Esophagus squamous epithelium (tissue), 5 donors: ENCODE results near the gene CUBN. TPM values are rescaled to one million over a fixed set of nuclear protein-coding genes. Genes with fewer than 3 reads are reported as not detected.

Experiments
- DNase-seq: peaks from one replicate; lab custom pipeline; 2025; lab: John Stamatoyannopoulos, UW
- H3K27ac ChIP-seq, 4 donors: fragments of 200-600 bp; sonication (generic); one replicate each; pipeline ENCODE4 v1.5.1; 2016 to 2019; ENCODE audit warnings: mild to moderate bottlenecking in 1 of 4
- H3K27me3 ChIP-seq, 4 donors: fragments of 200-600 bp; sonication (generic); 1 replicate in 3 of 4; 2 replicates in 1 of 4; pipeline versions ENCODE4 v1.5.1 to v1.6.0; 2017 to 2021; ENCODE audit warnings: antibody characterized with exemption in 1 of 4
- H3K36me3 ChIP-seq, 3 donors: fragments of 200-600 bp; sonication (generic); one replicate each; pipeline ENCODE4 v1.5.1; 2016 to 2019
- H3K4me1 ChIP-seq, 3 donors: fragments of 200-600 bp; sonication (generic); one replicate each; pipeline ENCODE4 v1.5.1; 2017 to 2019
- H3K4me3 ChIP-seq, 4 donors: fragments of 200-600 bp; sonication (generic); 1 replicate in 3 of 4; 2 replicates in 1 of 4; pipeline ENCODE4 v1.5.1; 2016 to 2019; ENCODE audit warnings: mild to moderate bottlenecking in 2 of 4, moderate library complexity in 1 of 4
- H3K9me3 ChIP-seq, 3 donors: fragments of 200-600 bp; sonication (generic); one replicate each; pipeline ENCODE4 v1.5.1; 2016 to 2019
- POLR2A ChIP-seq, 4 donors: fragments of 450-650 bp; IDR thresholded peaks; one replicate each; pipeline ENCODE4 v1.6.1; 2017; ENCODE audit warnings: antibody characterized with exemption in 4 of 4, mild to moderate bottlenecking in 4 of 4, moderate library complexity in 3 of 4
- WGBS, 2 donors: methylation state at CpG; one replicate each; pipeline ENCODE4 v1.1.5; 2018; 5-methylcytosine and 5-hydroxymethylcytosine counted together
- intact Hi-C: fragments of 100-400 bp; cut with DNase I; formaldehyde crosslinking; loops from one replicate; pipeline ENCODE4 v1.15.0; 2022
- total RNA-seq, 4 donors: library from RNA; depleted of rRNA; stranded (reverse); fragments of >200 nt; gene quantifications; one replicate each; pipeline ENCODE4 v1.1.0, GENCODE V29; 2016
- TF ChIP-seq, protein P1 (sequence below), 6 experiments: fragments of 450-650 bp in 4 of 6; fragments of 200-600 bp in 2 of 6; sonication (generic) in 2 of 6; IDR thresholded peaks; one replicate each; pipeline ENCODE4 v1.5.1; 2016 to 2019; ENCODE audit warnings: antibody characterized with exemption in 6 of 6, mild to moderate bottlenecking in 4 of 6, moderate library complexity in 4 of 6
- donor health status: DM: yes; HTN: yes; CAD: no.

Gene CUBN
- total RNA-seq, 4 donors from 2014 or later = 0.15 to 0.83 (median 0.51) TPM

- H3K27me3 ChIP-seq = no peaks in the 10 kb centered on the region
- H3K36me3 ChIP-seq = no peaks in the 10 kb centered on the region
- H3K4me3 ChIP-seq = no peak overlapping the region
- no peak for DNase-seq
- TF ChIP-seq POLR2A (IDR thresholded peaks at IDR 0.05) = no peak
- TF ChIP-seq, protein P1, sequence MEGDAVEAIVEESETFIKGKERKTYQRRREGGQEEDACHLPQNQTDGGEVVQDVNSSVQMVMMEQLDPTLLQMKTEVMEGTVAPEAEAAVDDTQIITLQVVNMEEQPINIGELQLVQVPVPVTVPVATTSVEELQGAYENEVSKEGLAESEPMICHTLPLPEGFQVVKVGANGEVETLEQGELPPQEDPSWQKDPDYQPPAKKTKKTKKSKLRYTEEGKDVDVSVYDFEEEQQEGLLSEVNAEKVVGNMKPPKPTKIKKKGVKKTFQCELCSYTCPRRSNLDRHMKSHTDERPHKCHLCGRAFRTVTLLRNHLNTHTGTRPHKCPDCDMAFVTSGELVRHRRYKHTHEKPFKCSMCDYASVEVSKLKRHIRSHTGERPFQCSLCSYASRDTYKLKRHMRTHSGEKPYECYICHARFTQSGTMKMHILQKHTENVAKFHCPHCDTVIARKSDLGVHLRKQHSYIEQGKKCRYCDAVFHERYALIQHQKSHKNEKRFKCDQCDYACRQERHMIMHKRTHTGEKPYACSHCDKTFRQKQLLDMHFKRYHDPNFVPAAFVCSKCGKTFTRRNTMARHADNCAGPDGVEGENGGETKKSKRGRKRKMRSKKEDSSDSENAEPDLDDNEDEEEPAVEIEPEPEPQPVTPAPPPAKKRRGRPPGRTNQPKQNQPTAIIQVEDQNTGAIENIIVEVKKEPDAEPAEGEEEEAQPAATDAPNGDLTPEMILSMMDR (IDR thresholded peaks at IDR 0.05) = no peak
- intact Hi-C loops = no loop called here
- H3K4me1 ChIP-seq = peaks cover 0 to 7% (median 0%) of the 10 kb centered on the region in 3 donors
- 60 to 68% methylated on average over 2 of the region's 2 CpGs for WGBS, 2 donors
- no peaks in the 10 kb centered on the region for H3K9me3 ChIP-seq
- H3K27ac ChIP-seq = no peak overlapping the region
These were observed 172.6 kb downstream of the CUBN start for GRCh38 chr10:16957038-16957437.

GRCh38 chr10:16954280-16955030 is 175.2 kb downstream of the CUBN start:
- DNase-seq = no peak
- H3K36me3 ChIP-seq = no peaks in the 10 kb centered on the region
- intact Hi-C loops = no loop called here
- no peaks in the 10 kb centered on the region for H3K9me3 ChIP-seq
- H3K4me1 ChIP-seq = peaks cover 0 to 22% (median 0%) of the 10 kb centered on the region in 3 donors
- H3K27ac ChIP-seq = no peak overlapping the region
- no peak overlapping the region for H3K4me3 ChIP-seq
- H3K27me3 ChIP-seq = no peaks in the 10 kb centered on the region
- TF ChIP-seq POLR2A (IDR thresholded peaks at IDR 0.05) = no peak
- TF ChIP-seq, protein P1 (IDR thresholded peaks at IDR 0.05) = no peak
- 81 to 89% methylated on average over 13 of the region's 13 CpGs for WGBS, 2 donors

DNA sequence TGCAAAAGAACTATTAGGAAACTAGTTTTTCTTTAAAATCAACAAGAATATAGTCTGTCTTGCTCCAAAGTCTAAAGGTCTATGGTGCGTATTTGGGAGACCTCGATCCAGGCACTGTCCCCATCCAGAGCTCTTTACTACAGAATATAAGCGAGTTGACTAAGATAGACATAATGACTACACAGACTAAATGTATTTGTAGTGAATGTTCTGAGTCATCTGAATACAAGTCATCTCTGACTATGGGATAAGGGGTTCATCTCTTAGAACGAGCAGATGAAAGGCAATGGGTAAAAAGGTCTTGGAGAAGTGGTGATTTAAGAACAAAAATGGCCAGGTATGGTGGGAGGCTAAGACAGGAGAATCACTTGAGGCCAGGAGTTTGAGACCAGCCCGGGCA is 176.3 kb downstream of the CUBN start:
- no peak overlapping the region for H3K27ac ChIP-seq
- 85 to 86% methylated on average over 5 of the region's 5 CpGs for WGBS, 2 donors
- TF ChIP-seq POLR2A (IDR thresholded peaks at IDR 0.05) = no peak
- TF ChIP-seq, protein P1 (IDR thresholded peaks at IDR 0.05) = no peak
- DNase-seq = no peak
- peaks cover 0 to 22% (median 0%) of the 10 kb centered on the region in 3 donors for H3K4me1 ChIP-seq
- H3K4me3 ChIP-seq = no peak overlapping the region
- intact Hi-C loops = no loop called here
- H3K27me3 ChIP-seq = no peaks in the 10 kb centered on the region
- no peaks in the 10 kb centered on the region for H3K36me3 ChIP-seq
- H3K9me3 ChIP-seq = no peaks in the 10 kb centered on the region

DNA sequence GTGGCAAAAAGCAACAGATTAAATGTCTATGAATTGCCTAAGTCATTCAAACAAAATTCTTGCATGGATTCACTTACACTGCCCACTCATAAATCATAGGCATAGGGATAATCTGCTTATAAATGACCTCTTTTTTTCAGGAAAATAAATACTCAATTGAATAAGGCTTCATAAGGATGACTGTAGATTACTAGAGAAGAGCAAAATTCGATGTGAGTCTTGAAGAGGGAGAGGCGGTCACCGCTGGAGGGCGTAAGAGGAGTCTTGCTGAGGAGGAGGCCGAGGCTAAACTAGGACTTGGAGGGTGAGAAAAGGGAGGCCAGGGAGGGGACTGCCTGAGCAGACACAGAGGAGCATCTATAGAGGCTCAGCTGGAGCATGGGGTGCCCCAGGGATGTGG is 177.0 kb downstream of the CUBN start:
- no peak for DNase-seq
- Histone ChIP-seq H3K27me3 (no peaks in the 10 kb centered on the region), H3K27ac (peak overlapping the region in 1 of 4 donors; percentile 33), H3K4me1 (peaks cover 0 to 22% (median 0%) of the 10 kb centered on the region in 3 donors), H3K36me3 (no peaks in the 10 kb centered on the region), H3K4me3 (no peak overlapping the region), H3K9me3 (no peaks in the 10 kb centered on the region)
- intact Hi-C loops = no loop called here
- TF ChIP-seq POLR2A (IDR thresholded peaks at IDR 0.05) = no peak
- WGBS, 2 donors = 76 to 80% methylated on average over 5 of the region's 5 CpGs

- no peaks in the 10 kb centered on the region for H3K9me3 ChIP-seq
These were observed 177.5 kb downstream of the CUBN start for GRCh38 chr10:16952080-16952479.

More at GRCh38 chr10:16952080-16952479, 177.5 kb downstream of the CUBN start:
- WGBS, 2 donors = 45 to 50% methylated on average over 5 of the region's 5 CpGs
- Histone ChIP-seq H3K27me3 (no peaks in the 10 kb centered on the region), H3K4me1 (peaks cover 0 to 22% (median 0%) of the 10 kb centered on the region in 3 donors), H3K27ac (peak overlapping the region in 1 of 4 donors; percentile 18), H3K4me3 (no peak overlapping the region), H3K36me3 (no peaks in the 10 kb centered on the region)
- intact Hi-C loops = no loop called here
- no peak for DNase-seq
- TF ChIP-seq POLR2A (IDR thresholded peaks at IDR 0.05) = no peak
- TF ChIP-seq, protein P1 (IDR thresholded peaks at IDR 0.05) = no peak
